LNCAP (cell line): ENCODE data around the gene ZNF799.

Source experiments
- TF ChIP-seq, protein P1 (sequence below): fragments of 450-650 bp; IDR thresholded peaks from 2 replicates; pipeline ENCODE4 v1.5.1; 2017; ENCODE audit warnings: mild to moderate bottlenecking

Gene ZNF799

DNA sequence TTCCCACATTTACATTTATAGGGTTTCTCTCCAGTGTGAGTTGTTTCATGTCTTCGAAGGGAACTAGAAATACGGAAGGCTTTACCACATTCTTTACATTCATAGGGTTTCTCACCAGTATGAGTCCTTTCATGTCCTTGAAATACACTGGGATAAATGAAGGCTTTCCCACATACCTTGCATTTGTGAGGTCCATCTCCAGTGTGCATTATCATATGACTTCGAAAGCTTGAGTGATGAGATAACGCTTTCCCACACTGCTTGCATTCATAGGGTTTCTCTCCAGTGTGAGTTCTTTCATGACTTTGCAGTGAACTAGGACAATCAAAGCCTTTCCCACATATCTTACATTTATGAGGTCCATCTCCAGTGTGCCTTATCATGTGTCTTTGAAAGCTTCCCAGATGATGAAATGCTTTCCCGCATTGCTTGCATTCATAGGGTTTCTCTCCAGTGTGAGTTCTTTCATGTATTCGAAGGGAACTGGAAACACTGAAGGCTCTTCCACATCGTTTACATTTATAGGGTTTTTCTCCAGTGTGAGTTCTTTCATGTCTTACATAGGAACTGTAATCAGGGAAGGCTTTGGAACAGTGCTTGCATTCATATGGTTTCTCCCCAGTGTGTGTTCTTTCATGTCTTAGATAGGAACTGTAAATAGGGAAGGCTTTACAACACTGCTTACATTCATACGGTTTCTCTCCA is 50.7 kb downstream of the ZNF799 start:
- TF ChIP-seq, protein P1, sequence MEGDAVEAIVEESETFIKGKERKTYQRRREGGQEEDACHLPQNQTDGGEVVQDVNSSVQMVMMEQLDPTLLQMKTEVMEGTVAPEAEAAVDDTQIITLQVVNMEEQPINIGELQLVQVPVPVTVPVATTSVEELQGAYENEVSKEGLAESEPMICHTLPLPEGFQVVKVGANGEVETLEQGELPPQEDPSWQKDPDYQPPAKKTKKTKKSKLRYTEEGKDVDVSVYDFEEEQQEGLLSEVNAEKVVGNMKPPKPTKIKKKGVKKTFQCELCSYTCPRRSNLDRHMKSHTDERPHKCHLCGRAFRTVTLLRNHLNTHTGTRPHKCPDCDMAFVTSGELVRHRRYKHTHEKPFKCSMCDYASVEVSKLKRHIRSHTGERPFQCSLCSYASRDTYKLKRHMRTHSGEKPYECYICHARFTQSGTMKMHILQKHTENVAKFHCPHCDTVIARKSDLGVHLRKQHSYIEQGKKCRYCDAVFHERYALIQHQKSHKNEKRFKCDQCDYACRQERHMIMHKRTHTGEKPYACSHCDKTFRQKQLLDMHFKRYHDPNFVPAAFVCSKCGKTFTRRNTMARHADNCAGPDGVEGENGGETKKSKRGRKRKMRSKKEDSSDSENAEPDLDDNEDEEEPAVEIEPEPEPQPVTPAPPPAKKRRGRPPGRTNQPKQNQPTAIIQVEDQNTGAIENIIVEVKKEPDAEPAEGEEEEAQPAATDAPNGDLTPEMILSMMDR = no peak

DNA sequence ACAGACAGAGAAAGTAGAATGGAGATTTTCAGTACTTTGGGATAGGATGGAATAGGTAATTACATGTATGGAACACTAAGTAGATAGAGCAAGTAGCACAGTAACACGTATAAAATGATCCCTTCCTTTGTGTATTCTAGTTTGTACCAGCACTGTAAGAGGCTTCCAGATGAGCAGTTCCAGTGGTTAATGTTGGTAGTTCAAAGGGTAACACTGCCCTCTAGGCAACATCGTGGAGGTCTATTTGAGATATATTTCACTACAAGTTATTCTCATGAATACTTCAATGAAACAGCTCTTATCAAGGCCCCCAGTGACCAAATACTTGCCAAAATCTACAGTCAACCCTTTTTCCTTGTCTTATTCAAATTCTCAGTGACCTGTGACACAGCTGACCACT is 54.2 kb downstream of the ZNF799 start:
- TF ChIP-seq, protein P1 = no peak

DNA sequence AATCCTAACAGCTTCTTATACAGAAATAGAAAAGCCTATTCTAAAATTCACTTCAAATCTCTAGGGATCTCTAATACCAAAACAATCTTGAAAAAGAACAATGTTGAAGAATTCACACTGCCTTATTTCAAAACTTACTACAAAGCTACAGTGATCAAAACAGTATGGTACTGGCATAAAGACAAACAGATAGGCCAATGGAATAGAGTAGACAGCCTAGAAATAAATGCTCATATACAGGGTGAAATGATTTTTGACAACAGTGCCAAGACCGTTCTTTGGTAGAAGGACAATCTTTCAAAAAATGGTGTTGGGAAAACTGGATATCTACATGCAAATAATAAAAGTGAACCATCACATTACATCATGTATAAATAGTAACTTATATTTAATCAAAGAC is 55.9 kb downstream of the ZNF799 start:
- TF ChIP-seq, protein P1 = no peak
